NOMO-1 treated with DMSO at 0.1 percent for 48 hours (cell line): ENCODE data around the gene DIAPH3.

ENCODE experiments used
- DNase-seq: peaks from one replicate; lab custom pipeline; 2025; ENCODE audit not compliant: unreplicated experiment; lab: John Stamatoyannopoulos, UW

Gene DIAPH3

GRCh38 chr13:59879281-59879680 lies 284.4 kb downstream of the DIAPH3 start:
- DNase-seq, result no peak

GRCh38 chr13:59877933-59878332 lies 285.8 kb downstream of the DIAPH3 start:
- no peak for DNase-seq

GRCh38 chr13:59874973-59875372 lies 288.8 kb downstream of the DIAPH3 start:
- DNase-seq, result no peak

GRCh38 chr13:59873856-59874255 lies 289.9 kb downstream of the DIAPH3 start:
- no peak for DNase-seq

GRCh38 chr13:59873309-59873708 lies 290.4 kb downstream of the DIAPH3 start:
- no peak for DNase-seq

- DNase-seq, result no peak
Measured at GRCh38 chr13:59867867-59868266, 295.9 kb downstream of the DIAPH3 start.

- no peak for DNase-seq
Measured at GRCh38 chr13:59865398-59865797, 298.3 kb downstream of the DIAPH3 start.

GRCh38 chr13:59863621-59864020 lies 300.1 kb downstream of the DIAPH3 start:
- no peak for DNase-seq

GRCh38 chr13:59861676-59862075 lies 302.1 kb downstream of the DIAPH3 start:
- no peak for DNase-seq

- no peak for DNase-seq
Measured at GRCh38 chr13:59856281-59856810, 307.4 kb downstream of the DIAPH3 start.

GRCh38 chr13:59846845-59847620 lies 316.7 kb downstream of the DIAPH3 start:
- no peak for DNase-seq

- no peak for DNase-seq
Measured at GRCh38 chr13:59843040-59843439, 320.7 kb downstream of the DIAPH3 start.

GRCh38 chr13:59842507-59842906 lies 321.2 kb downstream of the DIAPH3 start:
- DNase-seq, result no peak

- DNase-seq, result no peak
Measured at GRCh38 chr13:59839186-59839585, 324.5 kb downstream of the DIAPH3 start.

GRCh38 chr13:59837101-59837500 lies 326.6 kb downstream of the DIAPH3 start:
- DNase-seq, result no peak

- DNase-seq, result no peak
Measured at GRCh38 chr13:59835569-59835968, 328.2 kb downstream of the DIAPH3 start.

- DNase-seq, result no peak
Measured at GRCh38 chr13:59834801-59835200, 328.9 kb downstream of the DIAPH3 start.

GRCh38 chr13:59829690-59830089 lies 334.0 kb downstream of the DIAPH3 start:
- DNase-seq, result no peak

- no peak for DNase-seq
Measured at GRCh38 chr13:59823486-59823885, 340.2 kb downstream of the DIAPH3 start.

GRCh38 chr13:59809564-59809963 lies 354.2 kb downstream of the DIAPH3 start:
- DNase-seq, result no peak

GRCh38 chr13:59806801-59807200 lies 356.9 kb downstream of the DIAPH3 start:
- no peak for DNase-seq

GRCh38 chr13:59801107-59801880 lies 362.4 kb downstream of the DIAPH3 start:
- DNase-seq, result no peak
